KOPT-K1 (cell line): ENCODE results near the gene ELAC1.
"Not testable (repeated sequence)": the region's sequence is repeated elsewhere in the genome, so short reads cannot be mapped to it uniquely, and the experiment has no call there.

ENCODE experiments used
- H3K27ac ChIP-seq: fragments of 200-600 bp; sonication (generic); 2 replicates; pipeline ENCODE4 v1.5.1; 2016; ENCODE audit warnings: antibody characterized with exemption, mild to moderate bottlenecking, low read depth, low read length; ENCODE audit not compliant: poor library complexity, severe bottlenecking
- H3K36me3 ChIP-seq: fragments of 200-600 bp; sonication (generic); 2 replicates; pipeline ENCODE4 v1.5.1; 2017; ENCODE audit warnings: antibody characterized with exemption, mild to moderate bottlenecking, low read length, moderate library complexity; ENCODE audit not compliant: insufficient read depth
- H3K9me3 ChIP-seq: fragments of 200-600 bp; sonication (generic); 2 replicates; pipeline ENCODE4 v1.5.1; 2017; ENCODE audit warnings: antibody characterized with exemption, low read length, mild to moderate bottlenecking; ENCODE audit not compliant: insufficient read depth, poor library complexity, severe bottlenecking

The ELAC1 gene, protein sequence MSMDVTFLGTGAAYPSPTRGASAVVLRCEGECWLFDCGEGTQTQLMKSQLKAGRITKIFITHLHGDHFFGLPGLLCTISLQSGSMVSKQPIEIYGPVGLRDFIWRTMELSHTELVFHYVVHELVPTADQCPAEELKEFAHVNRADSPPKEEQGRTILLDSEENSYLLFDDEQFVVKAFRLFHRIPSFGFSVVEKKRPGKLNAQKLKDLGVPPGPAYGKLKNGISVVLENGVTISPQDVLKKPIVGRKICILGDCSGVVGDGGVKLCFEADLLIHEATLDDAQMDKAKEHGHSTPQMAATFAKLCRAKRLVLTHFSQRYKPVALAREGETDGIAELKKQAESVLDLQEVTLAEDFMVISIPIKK

DNA sequence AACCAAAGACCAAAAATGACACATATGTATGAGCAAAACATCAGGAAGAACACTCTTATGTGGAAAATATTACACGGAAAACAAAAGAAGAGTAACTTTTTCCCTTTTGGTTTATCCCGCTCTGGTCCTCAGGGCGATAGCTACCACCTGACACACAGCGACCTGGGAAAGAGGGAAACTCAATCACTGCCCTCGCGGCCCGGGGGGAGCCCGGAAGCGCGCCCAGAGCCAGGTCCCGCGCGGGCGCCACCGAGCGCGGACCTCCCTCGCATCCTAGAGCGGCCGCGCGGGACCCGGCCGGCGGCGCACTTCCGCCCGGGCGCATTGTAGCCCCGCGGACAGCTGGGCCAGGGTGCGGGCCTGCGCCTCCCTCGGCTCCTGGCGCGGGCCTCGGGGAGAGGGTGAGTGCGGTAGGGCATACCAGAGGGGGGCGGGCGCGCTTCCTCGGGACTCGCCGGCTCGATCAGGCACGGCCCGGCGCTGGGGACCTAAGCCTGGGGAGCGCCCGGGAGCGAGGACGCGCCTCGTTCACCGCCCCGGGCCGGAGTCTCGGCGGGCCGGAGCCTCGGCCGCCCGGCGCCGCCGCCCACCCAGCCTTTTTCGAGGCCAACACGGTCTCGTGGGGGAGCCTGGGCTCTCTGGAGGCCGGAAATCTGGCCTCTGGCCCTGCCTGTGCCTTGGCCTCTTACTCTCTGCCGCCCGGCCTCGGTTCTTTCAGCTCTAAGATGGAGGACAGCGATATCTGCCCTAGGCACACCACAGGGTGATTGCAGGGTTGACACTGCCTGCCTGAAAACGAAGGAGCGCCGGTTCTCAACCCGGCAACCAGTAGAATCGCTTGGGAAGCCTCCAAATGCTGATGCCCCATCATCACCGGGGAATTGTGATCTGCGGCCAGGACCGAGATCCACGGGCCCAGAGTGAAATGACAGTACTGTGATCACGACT is at the start of gene ELAC1:
Gene ELAC1, plus strand, starts transcription at position 327 of the 948 bp plus-strand sequence. CDS start 6,365 bp downstream, outside the sequence.
- peaks cover 7% of the 10 kb centered on the region for H3K9me3 ChIP-seq
- H3K27ac ChIP-seq: peak within 1 kb of the TSS; percentile 89
- H3K36me3 ChIP-seq: no peaks in the 10 kb centered on the region

DNA sequence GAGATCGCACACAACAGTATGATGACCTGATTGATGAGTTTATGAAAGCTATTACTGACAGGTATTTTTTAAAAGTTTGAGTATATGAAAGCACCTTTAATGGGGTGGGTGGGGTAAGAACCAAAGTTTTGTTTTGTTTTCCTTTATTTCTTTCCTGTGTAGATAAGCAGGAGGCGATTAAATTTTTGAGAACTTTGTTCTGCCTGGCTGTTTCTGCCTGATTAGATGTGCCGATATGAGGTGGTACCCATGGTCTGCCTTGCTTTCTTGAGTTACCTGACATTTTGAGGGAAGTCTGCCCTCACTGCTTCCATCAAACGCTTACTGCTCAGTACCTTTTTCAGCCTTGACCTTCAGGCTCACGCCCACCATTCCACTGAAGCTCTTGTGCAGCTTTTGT is 49.7 kb upstream of the ELAC1 start:
- Histone ChIP-seq H3K36me3 (peaks cover 99% of the 10 kb centered on the region), H3K27ac (no peak overlapping the region), H3K9me3 (no peaks in the 10 kb centered on the region)

DNA sequence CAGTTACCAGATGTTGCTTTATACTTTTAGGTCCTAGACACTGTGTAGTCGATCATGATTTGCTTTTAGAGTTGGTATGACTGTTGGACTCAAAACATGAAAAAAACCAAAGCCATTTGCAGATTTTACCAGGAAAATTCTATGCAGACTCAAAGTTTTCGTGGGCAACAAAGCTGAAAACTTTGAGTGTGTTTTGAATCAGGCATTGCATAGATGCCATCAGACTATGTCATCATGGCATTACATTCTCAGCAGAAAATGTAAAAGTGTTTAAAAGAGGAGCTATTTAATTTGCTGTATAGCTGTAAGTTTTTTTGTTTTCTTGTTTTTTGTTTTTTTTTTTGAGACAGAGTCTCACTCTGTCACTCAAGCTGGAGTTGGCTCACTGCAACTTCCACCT is 43.5 kb upstream of the ELAC1 start:
- peaks cover 15% of the 10 kb centered on the region for H3K9me3 ChIP-seq
- no peak overlapping the region for H3K27ac ChIP-seq
- peaks cover 98% of the 10 kb centered on the region for H3K36me3 ChIP-seq

DNA sequence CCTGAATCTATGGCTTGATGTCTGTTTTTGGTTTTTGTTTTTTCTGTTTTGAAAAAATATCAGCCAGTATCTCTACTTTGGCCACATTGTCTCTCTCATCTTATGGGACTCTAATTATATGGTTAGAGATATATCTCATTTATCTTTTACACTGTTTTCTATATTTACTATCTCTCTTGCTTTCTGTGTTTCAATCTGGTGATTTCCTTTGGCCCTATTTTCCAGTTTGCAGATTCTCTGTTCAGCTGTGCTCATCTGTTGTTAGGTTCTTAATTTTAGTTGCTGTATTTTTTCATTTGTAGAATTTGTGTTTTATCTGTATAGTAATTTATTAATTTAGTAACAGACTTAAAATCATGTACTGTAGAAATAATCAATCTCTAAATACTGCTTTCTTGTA is 41.3 kb upstream of the ELAC1 start:
- Histone ChIP-seq H3K9me3 (peaks cover 15% of the 10 kb centered on the region), H3K36me3 (peaks cover 98% of the 10 kb centered on the region), H3K27ac (no peak overlapping the region)

DNA sequence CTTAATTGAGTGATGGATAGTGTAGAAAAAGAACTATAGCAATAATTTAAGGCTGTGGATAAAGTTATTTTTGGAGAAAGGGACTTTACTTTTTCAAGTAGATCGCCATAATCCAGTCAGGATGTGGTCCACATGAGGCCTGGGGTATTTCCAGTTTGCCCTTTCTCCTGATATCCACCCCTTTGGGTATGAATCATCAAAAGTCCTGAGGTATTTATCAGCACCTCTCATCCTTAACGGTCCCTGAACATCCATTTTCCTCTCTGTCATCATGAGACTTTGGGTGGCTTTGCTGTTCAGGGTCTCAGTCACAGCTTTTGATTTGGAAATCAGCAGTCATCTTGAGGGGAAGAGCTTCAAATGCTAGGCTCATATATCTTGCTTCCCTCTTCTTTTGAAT is 39.3 kb upstream of the ELAC1 start:
- H3K9me3 ChIP-seq: peaks cover 15% of the 10 kb centered on the region
- peaks cover 98% of the 10 kb centered on the region for H3K36me3 ChIP-seq
- H3K27ac ChIP-seq: no peak overlapping the region

DNA sequence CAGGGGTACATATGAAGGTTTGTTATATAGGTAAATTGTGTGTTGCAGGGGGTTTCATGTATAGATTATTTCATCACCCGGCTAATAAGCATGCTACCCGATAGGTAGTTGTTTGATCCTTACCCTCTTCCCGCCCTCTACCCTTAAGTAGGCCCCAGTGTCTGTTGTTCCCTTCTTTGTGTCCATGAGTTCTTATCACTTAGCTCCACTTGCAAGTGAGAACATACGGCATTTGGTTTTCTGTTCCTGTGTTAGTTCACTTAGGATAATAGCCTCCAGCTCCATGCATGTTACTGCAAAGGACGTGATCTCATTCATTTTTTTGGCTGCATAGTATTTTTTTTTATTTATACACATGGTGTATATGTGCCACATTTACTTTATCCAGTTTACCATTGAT is 34.2 kb upstream of the ELAC1 start:
- no peaks in the 10 kb centered on the region for H3K9me3 ChIP-seq
- H3K27ac ChIP-seq: no peak overlapping the region
- H3K36me3 ChIP-seq: peaks cover 91% of the 10 kb centered on the region

DNA sequence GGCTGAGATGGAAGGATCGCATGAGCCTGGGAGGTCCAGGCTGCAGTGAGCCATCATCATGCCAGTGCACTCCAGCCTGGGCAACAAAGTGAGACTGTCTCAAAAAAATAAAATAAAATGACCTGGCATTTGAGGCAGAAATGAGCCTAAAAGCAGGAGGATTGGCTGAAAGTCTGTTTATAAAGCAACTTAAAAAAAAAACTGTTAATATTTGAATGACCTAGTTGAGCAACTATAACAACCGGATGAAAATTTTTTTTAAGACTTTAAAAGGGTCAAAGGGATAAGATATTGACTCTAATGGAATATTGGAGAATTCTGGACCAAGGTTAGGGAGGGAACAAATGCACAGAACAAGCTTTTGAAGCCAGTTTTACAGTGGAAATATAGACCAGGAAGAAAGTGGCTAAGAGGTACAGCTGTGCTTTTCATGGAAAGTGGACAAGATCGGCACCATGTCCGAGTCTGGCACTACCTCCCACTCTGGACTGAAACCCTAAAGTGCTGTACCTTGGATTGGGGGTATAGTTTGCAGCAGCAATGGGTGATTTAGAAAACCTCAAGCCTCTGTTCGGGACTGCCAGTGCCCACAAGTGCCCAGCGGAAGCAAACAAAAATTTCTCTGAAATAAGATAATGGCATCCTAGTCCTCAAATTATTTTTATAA is 33.2 kb upstream of the ELAC1 start:
- peaks cover 82% of the 10 kb centered on the region for H3K36me3 ChIP-seq
- H3K9me3 ChIP-seq: no peaks in the 10 kb centered on the region
- no peak overlapping the region for H3K27ac ChIP-seq

DNA sequence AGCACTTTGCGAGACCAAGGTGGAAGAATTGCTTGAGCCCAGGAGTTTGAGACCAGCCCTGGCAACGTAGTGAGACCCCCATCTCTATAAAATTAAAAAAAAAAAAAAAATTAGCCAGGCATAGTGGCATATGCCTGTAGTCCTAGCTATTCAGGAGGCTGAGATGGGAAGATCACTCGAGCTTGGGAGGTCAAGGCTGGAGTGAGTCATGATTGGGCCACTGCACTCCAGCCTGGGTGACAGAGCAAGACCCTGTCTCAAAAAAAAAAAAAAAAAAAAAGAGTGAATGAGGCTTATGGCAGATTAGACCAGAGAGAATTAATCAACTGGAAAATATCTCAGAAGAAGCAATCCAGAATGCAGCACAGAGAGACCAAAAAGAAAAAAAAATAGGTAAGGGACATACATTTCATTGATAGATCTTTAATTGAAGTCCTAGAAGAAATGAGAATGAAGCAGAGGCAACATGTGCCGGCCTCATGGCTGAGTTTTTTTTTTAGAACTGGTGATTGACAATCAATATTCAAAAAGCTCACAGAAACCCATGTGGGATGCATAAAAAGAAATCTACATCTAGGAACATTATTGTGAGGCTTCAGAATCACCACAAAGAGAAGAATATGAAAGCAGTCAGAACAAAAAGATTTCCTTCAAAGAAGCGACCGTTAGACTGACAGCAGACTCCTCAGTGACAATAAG is 32.2 kb upstream of the ELAC1 start:
- Histone ChIP-seq H3K36me3 (peaks cover 82% of the 10 kb centered on the region), H3K27ac (no peak overlapping the region), H3K9me3 (no peaks in the 10 kb centered on the region)

DNA sequence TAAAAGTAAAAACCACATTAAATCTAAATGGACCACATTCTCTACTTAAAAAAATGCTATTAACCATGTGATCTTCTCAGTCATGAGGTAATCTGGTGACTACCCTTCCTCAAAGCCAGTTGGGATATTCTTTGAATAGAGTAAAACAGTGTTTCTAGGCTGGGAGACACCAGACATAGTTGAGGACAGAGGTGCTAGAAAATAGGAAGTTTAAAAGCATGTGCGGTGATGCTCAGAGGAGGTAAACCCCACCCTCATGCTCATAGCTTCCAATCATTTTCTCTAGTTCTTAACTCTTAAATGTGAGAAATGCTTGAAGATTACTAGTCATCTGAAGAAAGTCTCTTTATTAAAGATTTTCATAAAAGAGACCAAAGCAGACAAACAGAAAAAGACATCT is 30.7 kb upstream of the ELAC1 start:
- H3K27ac ChIP-seq: no peak overlapping the region
- H3K36me3 ChIP-seq: peaks cover 76% of the 10 kb centered on the region

DNA sequence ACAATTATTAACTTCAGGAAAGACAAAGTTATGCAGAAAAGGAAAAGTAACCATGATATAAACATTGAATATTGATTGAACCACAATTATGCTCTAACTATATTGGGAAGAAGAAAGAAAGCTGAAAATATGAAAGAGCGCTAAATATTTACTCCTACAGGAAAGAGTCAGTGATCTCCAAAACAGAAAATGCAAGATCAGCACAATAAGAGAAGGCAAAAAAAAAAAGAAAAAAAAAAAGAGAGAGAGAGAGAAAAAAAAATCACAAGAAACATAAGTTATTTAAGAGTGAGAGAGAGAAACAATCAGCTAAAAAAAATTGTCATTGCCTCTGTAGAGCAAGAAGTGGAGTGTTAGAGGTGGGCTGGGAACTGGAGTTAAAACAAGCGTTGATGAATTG is 28.9 kb upstream of the ELAC1 start:
- Histone ChIP-seq H3K9me3 (no peaks in the 10 kb centered on the region), H3K36me3 (peaks cover 76% of the 10 kb centered on the region), H3K27ac (no peak overlapping the region)

More for the DNA sequence above, 30.7 kb upstream of the ELAC1 start:
- H3K9me3 ChIP-seq: no peaks in the 10 kb centered on the region

DNA sequence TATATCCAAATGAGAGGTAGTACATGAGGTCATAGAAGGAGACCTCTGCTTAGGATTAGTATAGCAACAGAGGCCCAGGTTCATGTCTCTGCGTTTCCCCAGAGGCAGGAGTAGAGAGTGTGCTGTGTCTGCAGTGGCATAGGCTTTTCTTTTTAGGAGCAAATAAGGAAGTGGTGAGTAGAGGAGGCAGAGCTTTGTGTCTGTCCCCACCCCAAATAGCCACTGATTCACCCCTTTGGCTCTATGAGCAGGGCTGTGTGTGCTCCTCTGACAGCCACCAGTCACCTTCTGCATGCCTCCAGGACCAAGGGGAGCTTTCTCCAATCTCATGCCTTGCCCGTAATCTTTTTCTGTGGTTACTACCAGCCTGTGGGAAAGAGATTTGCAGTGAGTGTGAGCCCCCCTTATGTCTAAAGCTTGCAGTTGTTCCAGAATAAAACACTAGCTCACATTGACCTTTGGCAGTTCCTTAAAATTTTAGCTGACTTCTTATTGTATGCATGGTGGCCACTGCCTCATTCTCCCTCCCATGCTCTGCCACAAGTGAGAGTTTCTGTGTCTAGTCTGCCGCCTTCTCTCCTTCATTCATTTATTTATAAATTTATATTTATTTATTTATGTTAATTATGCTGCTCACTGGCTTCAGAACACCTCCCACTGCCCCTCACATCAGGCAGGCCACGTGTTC is 23.5 kb upstream of the ELAC1 start:
- H3K27ac ChIP-seq: no peak overlapping the region
- H3K9me3 ChIP-seq: no peaks in the 10 kb centered on the region
- H3K36me3 ChIP-seq: peaks cover 87% of the 10 kb centered on the region

DNA sequence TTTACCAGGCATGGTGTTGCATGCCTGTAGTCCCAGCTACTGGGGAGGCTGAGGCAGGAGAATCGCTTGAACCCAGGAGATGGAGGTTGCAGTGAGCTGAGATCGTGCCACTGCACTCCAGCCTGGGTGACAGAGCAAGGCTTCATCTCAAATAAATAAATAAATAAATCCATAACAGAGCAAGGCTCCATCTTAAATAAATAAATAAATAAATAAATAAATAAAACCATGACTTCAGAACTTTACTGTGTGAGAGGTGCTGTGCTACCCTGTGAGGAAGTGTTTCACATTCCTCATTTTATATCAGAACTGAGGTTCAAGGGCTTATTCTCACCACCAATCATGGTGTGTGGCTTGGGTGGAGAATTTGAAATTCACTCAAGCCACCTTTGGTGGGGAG is 21.9 kb upstream of the ELAC1 start:
- H3K27ac ChIP-seq, H3K9me3 ChIP-seq: not testable (repeated sequence)
- H3K36me3 ChIP-seq: peaks cover 85% of the 10 kb centered on the region

DNA sequence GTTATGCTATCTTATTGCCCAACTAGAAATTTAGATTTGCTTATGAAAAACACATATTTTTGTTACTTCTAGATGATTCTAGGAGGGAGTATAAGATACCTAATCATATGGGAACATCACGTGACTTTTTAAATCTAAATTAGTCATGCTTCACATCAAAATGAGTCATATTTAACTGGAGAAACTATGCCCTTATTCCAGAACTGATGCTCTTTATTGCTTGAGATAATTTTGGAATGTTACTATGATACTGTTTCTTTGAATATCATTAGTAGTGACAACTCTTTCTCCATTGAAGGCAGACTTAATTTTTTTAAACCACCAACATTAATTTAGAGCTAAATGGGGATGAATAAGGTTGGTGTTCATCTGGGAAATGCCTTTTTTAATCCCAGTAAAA is 19.9 kb upstream of the ELAC1 start:
- Histone ChIP-seq H3K36me3 (peaks cover 74% of the 10 kb centered on the region), H3K27ac (no peak overlapping the region), H3K9me3 (no peaks in the 10 kb centered on the region)

DNA sequence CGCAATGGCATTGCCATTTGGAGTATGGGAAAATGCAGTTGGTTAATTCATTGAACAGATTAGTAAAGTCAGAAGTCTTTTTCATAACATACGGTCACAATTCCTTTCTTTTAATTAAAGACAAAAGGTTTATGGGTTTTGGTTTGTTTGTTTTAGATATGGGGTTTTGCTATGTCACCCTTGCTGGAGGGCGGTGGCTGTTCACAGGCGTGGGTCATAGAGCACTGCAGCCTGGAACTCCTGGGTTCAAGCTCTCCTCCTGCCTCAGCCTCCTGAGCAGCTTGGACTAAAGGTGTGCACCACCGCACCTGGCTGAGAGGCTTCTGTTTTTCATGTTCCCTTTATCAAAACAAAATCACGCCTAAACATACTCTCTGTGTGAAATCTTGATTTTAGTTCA is 18.7 kb upstream of the ELAC1 start:
- Histone ChIP-seq H3K27ac (no peak overlapping the region), H3K36me3 (peaks cover 62% of the 10 kb centered on the region), H3K9me3 (no peaks in the 10 kb centered on the region)
